Prostate gland (tissue), 2 donors: Measurements from ENCODE around the gene ATG5.

Experiments
- POLR2A ChIP-seq: fragments of 450-650 bp; IDR thresholded peaks from one replicate; pipeline ENCODE4 v1.6.1; 2016; ENCODE audit warnings: antibody characterized with exemption, mild to moderate bottlenecking
- POLR2AphosphoS5 ChIP-seq: sonication (generic); formaldehyde crosslinking; IDR thresholded peaks from one replicate; pipeline ENCODE4 v1.6.1; 2017; ENCODE audit warnings: antibody characterized with exemption
- TF ChIP-seq, protein P1 (sequence below), 4 experiments: fragments of 200-600 bp in 2 of 4; fragments of 450-650 bp in 2 of 4; sonication (generic) in 2 of 4; IDR thresholded peaks; 1 replicate in 3 of 4; 2 replicates in 1 of 4; pipeline ENCODE4 v1.5.1; 2016 to 2019; ENCODE audit warnings: antibody characterized with exemption in 4 of 4, mild to moderate bottlenecking in 2 of 4, moderate library complexity in 2 of 4

DNA sequence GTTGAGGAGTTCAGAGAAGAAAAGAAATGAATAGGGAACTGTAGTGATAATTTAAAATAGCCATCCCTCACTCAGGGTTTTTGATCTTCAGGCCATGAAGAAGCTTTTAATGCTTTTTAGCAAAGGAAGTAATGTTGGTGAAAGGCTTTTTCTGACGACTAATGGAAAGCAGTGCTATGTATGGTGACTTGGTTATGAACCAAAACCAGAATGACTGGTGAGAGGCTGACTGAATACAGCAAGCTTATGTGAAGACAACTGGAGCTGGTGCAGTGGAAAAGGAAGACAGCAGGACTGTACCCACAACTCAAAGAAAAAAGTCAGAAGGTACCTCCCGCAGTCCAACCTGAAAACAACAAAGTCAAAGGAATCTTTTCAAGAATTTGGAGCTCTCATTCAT lies 120.6 kb downstream of the ATG5 start:
- TF ChIP-seq POLR2AphosphoS5 (no peak), POLR2A (no peak)
- TF ChIP-seq, protein P1, sequence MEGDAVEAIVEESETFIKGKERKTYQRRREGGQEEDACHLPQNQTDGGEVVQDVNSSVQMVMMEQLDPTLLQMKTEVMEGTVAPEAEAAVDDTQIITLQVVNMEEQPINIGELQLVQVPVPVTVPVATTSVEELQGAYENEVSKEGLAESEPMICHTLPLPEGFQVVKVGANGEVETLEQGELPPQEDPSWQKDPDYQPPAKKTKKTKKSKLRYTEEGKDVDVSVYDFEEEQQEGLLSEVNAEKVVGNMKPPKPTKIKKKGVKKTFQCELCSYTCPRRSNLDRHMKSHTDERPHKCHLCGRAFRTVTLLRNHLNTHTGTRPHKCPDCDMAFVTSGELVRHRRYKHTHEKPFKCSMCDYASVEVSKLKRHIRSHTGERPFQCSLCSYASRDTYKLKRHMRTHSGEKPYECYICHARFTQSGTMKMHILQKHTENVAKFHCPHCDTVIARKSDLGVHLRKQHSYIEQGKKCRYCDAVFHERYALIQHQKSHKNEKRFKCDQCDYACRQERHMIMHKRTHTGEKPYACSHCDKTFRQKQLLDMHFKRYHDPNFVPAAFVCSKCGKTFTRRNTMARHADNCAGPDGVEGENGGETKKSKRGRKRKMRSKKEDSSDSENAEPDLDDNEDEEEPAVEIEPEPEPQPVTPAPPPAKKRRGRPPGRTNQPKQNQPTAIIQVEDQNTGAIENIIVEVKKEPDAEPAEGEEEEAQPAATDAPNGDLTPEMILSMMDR (IDR thresholded peaks at IDR 0.05), result no peak
